Activated naive CD8-positive, alpha-beta T cell treated with anti-CD3 and anti-CD28 coated beads for 36 hours (primary cell): ENCODE results near the gene GCM1. TPM values are rescaled to one million over a fixed set of nuclear protein-coding genes. Genes with fewer than 3 reads are reported as not detected.

Source experiments
- DNase-seq: peaks from one replicate; pipeline ENCODE4 v3.0.0; 2021
- H3K27ac Mint-ChIP-seq: one replicate; pipeline ENCODE4 v1.8.0; 2022; ENCODE audit warnings: mild to moderate bottlenecking, moderate library complexity, mixed read lengths
- H3K27me3 Mint-ChIP-seq: one replicate; pipeline ENCODE4 v1.8.0; 2022; ENCODE audit warnings: mild to moderate bottlenecking, mixed read lengths
- H3K36me3 Mint-ChIP-seq: one replicate; pipeline ENCODE4 v1.8.0; 2021; ENCODE audit warnings: mild to moderate bottlenecking, mixed read lengths
- H3K4me1 Mint-ChIP-seq: one replicate; pipeline ENCODE4 v1.8.0; 2021; ENCODE audit warnings: mixed read lengths
- H3K4me3 Mint-ChIP-seq: one replicate; pipeline ENCODE4 v1.8.0; 2022; ENCODE audit warnings: mild to moderate bottlenecking, moderate library complexity, mixed read lengths
- H3K9me3 Mint-ChIP-seq: one replicate; pipeline ENCODE4 v1.8.0; 2022; ENCODE audit warnings: mixed read lengths
- total RNA-seq, 2 experiments: library from RNA; stranded (reverse); gene quantifications; one replicate each; pipeline ENCODE4 v1.2.3, GENCODE V29; 2021

GCM1 gene
- total RNA-seq, result not detected

- peaks cover 16% of the 10 kb centered on the region for H3K27me3 Mint-ChIP-seq
- no peak within 1 kb of the TSS for H3K4me3 Mint-ChIP-seq
- H3K27ac Mint-ChIP-seq, result no peak within 1 kb of the TSS
- no peaks in the 10 kb centered on the region for H3K36me3 Mint-ChIP-seq
- DNase-seq, result no peak
- H3K9me3 Mint-ChIP-seq, result no peaks in the 10 kb centered on the region
- no peaks in the 10 kb centered on the region for H3K4me1 Mint-ChIP-seq
Measured at GRCh38 chr6:53148684-53149083, at the start of gene GCM1. Gene GCM1, minus strand, starts transcription at chr6:53148841. Its CDS starts 3,209 bp downstream, at chr6:53145632.

- Mint-ChIP-seq H3K36me3 (no peaks in the 10 kb centered on the region), H3K27me3 (no peaks in the 10 kb centered on the region), H3K9me3 (no peaks in the 10 kb centered on the region), H3K4me1 (peaks cover 15% of the 10 kb centered on the region), H3K4me3 (no peak overlapping the region), H3K27ac (no peak overlapping the region)
- no peak for DNase-seq
Measured at GRCh38 chr6:53197553-53197952, 48.9 kb upstream of the GCM1 start.

GRCh38 chr6:53195048-53195447 lies 46.4 kb upstream of the GCM1 start:
- H3K27ac Mint-ChIP-seq, result no peak overlapping the region

GRCh38 chr6:53192682-53193188 lies 44.1 kb upstream of the GCM1 start:
- Mint-ChIP-seq H3K4me3 (no peak overlapping the region), H3K27me3 (no peaks in the 10 kb centered on the region), H3K27ac (no peak overlapping the region), H3K36me3 (no peaks in the 10 kb centered on the region), H3K9me3 (no peaks in the 10 kb centered on the region), H3K4me1 (peaks cover 9% of the 10 kb centered on the region)
- DNase-seq, result no peak

More at GRCh38 chr6:53195048-53195447, 46.4 kb upstream of the GCM1 start:
- DNase-seq, result no peak
- Mint-ChIP-seq H3K9me3 (no peaks in the 10 kb centered on the region), H3K27me3 (no peaks in the 10 kb centered on the region), H3K36me3 (no peaks in the 10 kb centered on the region), H3K4me3 (no peak overlapping the region), H3K4me1 (peaks cover 3% of the 10 kb centered on the region)

- Mint-ChIP-seq H3K4me3 (no peak overlapping the region), H3K27ac (no peak overlapping the region), H3K4me1 (peaks cover 9% of the 10 kb centered on the region), H3K36me3 (no peaks in the 10 kb centered on the region), H3K9me3 (no peaks in the 10 kb centered on the region), H3K27me3 (no peaks in the 10 kb centered on the region)
- no peak for DNase-seq
Measured at GRCh38 chr6:53189554-53189953, 40.9 kb upstream of the GCM1 start.

GRCh38 chr6:53188833-53189232 lies 40.2 kb upstream of the GCM1 start:
- H3K27ac Mint-ChIP-seq, result peak overlapping the region; percentile 80
- H3K4me3 Mint-ChIP-seq, result no peak overlapping the region
- no peak for DNase-seq
- H3K36me3 Mint-ChIP-seq, result no peaks in the 10 kb centered on the region
- no peaks in the 10 kb centered on the region for H3K9me3 Mint-ChIP-seq
- no peaks in the 10 kb centered on the region for H3K27me3 Mint-ChIP-seq
- peaks cover 9% of the 10 kb centered on the region for H3K4me1 Mint-ChIP-seq

- H3K4me3 Mint-ChIP-seq, result no peak overlapping the region
- no peaks in the 10 kb centered on the region for H3K9me3 Mint-ChIP-seq
- H3K36me3 Mint-ChIP-seq, result no peaks in the 10 kb centered on the region
- DNase-seq, result no peak
- H3K27ac Mint-ChIP-seq, result no peak overlapping the region
- no peaks in the 10 kb centered on the region for H3K27me3 Mint-ChIP-seq
- peaks cover 11% of the 10 kb centered on the region for H3K4me1 Mint-ChIP-seq
Measured at GRCh38 chr6:53180678-53181077, 32.0 kb upstream of the GCM1 start.

- peak; percentile 18 for DNase-seq
- H3K27me3 Mint-ChIP-seq, result no peaks in the 10 kb centered on the region
- no peaks in the 10 kb centered on the region for H3K9me3 Mint-ChIP-seq
- peaks cover 11% of the 10 kb centered on the region for H3K4me1 Mint-ChIP-seq
- H3K27ac Mint-ChIP-seq, result peak overlapping the region; percentile 61
- no peak overlapping the region for H3K4me3 Mint-ChIP-seq
- H3K36me3 Mint-ChIP-seq, result no peaks in the 10 kb centered on the region
Measured at GRCh38 chr6:53179961-53180651, 31.5 kb upstream of the GCM1 start.

- DNase-seq, result no peak
- Mint-ChIP-seq H3K4me1 (peaks cover 11% of the 10 kb centered on the region), H3K4me3 (no peak overlapping the region), H3K27ac (no peak overlapping the region), H3K9me3 (no peaks in the 10 kb centered on the region), H3K36me3 (no peaks in the 10 kb centered on the region), H3K27me3 (no peaks in the 10 kb centered on the region)
Measured at GRCh38 chr6:53178837-53179432, 30.3 kb upstream of the GCM1 start.

GRCh38 chr6:53175027-53175426 lies 26.4 kb upstream of the GCM1 start:
- Mint-ChIP-seq H3K4me1 (peaks cover 8% of the 10 kb centered on the region), H3K27ac (no peak overlapping the region), H3K36me3 (no peaks in the 10 kb centered on the region), H3K4me3 (no peak overlapping the region), H3K9me3 (no peaks in the 10 kb centered on the region), H3K27me3 (no peaks in the 10 kb centered on the region)
- DNase-seq, result no peak

- no peaks in the 10 kb centered on the region for H3K9me3 Mint-ChIP-seq
- no peaks in the 10 kb centered on the region for H3K4me1 Mint-ChIP-seq
- no peaks in the 10 kb centered on the region for H3K27me3 Mint-ChIP-seq
- no peak for DNase-seq
- no peak overlapping the region for H3K4me3 Mint-ChIP-seq
- no peaks in the 10 kb centered on the region for H3K36me3 Mint-ChIP-seq
- H3K27ac Mint-ChIP-seq, result no peak overlapping the region
Measured at GRCh38 chr6:53172468-53172803, 23.8 kb upstream of the GCM1 start.

- H3K4me3 Mint-ChIP-seq, result no peak overlapping the region
- no peak overlapping the region for H3K27ac Mint-ChIP-seq
- H3K36me3 Mint-ChIP-seq, result no peaks in the 10 kb centered on the region
- no peaks in the 10 kb centered on the region for H3K9me3 Mint-ChIP-seq
- peak; percentile 84 for DNase-seq
- H3K4me1 Mint-ChIP-seq, result no peaks in the 10 kb centered on the region
- H3K27me3 Mint-ChIP-seq, result no peaks in the 10 kb centered on the region
Measured at GRCh38 chr6:53171605-53172467, 23.2 kb upstream of the GCM1 start.

- Mint-ChIP-seq H3K4me1 (no peaks in the 10 kb centered on the region), H3K27ac (no peak overlapping the region), H3K27me3 (no peaks in the 10 kb centered on the region), H3K9me3 (no peaks in the 10 kb centered on the region), H3K4me3 (no peak overlapping the region), H3K36me3 (no peaks in the 10 kb centered on the region)
- no peak for DNase-seq
Measured at GRCh38 chr6:53168516-53169267, 20.1 kb upstream of the GCM1 start.

- DNase-seq, result no peak
- no peak overlapping the region for H3K27ac Mint-ChIP-seq
- H3K9me3 Mint-ChIP-seq, result no peaks in the 10 kb centered on the region
- H3K4me1 Mint-ChIP-seq, result peaks cover 4% of the 10 kb centered on the region
- no peaks in the 10 kb centered on the region for H3K36me3 Mint-ChIP-seq
- no peaks in the 10 kb centered on the region for H3K27me3 Mint-ChIP-seq
- H3K4me3 Mint-ChIP-seq, result no peak overlapping the region
Measured at GRCh38 chr6:53165293-53165692, 16.7 kb upstream of the GCM1 start.

GRCh38 chr6:53162606-53163005 lies 14.0 kb upstream of the GCM1 start:
- H3K9me3 Mint-ChIP-seq, result no peaks in the 10 kb centered on the region
- H3K27me3 Mint-ChIP-seq, result no peaks in the 10 kb centered on the region
- DNase-seq, result no peak
- H3K36me3 Mint-ChIP-seq, result no peaks in the 10 kb centered on the region
- no peak overlapping the region for H3K4me3 Mint-ChIP-seq
- peaks cover 4% of the 10 kb centered on the region for H3K4me1 Mint-ChIP-seq
- H3K27ac Mint-ChIP-seq, result no peak overlapping the region
